Measurements from ENCODE around the gene SP6. TPM values are rescaled to one million over a fixed set of nuclear protein-coding genes. Genes with fewer than 3 reads are reported as not detected.

The SP6 gene
- total and polyA plus RNA-seq, 2 donors = 0.28 to 4.6 TPM

DNA sequence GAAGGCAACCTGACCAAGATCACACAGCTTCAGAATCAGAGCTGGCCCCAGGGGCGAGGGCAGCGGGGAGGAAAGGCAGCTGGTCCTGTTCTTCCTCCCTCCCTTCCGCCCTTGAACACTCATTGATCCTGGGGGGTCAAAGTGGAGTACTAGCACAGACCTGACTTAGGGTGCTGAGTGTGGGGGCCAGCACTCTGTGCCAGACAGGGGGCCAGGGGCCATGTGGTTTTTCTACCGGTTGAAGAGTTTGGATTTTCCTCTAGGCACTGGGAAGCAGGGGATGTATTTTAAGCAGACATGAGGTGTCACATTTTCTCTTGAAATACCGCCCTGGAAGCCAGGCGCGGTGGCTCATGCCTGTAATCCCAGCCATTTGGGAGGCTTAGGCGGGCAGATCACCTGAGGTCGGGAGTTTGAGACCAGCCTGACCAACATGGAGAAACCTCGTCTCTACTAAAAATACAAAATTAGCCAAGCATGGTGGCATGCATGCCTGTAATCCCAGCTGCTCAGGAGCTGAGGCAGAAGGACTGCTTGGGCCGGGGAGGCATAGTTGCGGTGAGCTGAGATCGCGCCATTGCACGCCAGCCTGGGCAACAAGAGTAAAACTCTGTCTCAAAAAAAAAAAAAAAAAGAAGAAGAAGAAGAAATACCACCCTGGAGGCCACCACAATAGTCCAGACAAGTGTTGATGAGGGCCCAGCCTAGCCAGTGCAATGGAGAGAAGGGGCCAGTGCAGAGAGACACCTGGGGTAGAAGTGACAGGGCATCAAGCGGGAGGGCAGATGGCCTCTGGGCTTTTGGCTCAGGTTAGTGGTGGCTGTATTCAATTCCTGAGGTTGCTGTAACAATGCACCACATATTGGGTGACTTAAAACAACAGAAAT, 44.7 kb downstream of the SP6 start:
- Histone ChIP-seq H3K36me3 (ENCODE audit: control insufficient read depth in 2 of 2, insufficient read depth in 2 of 2, low read length in 1 of 2) (peaks cover 33 to 44% of the 10 kb centered on the region in 2 donors), H3K4me3 (ENCODE audit: low read length in 2 of 2) (no peak overlapping the region), H3K27me3 (ENCODE audit: control insufficient read depth in 2 of 2, insufficient read depth in 1 of 2, low read length in 1 of 2) (peaks cover 0 to 8% of the 10 kb centered on the region in 2 donors), H3K9me3 (ENCODE audit: control insufficient read depth in 2 of 2, insufficient read depth in 1 of 2, low read length in 1 of 2) (no peaks in the 10 kb centered on the region), H3K27ac (ENCODE audit: low read depth in 1 of 2, low read length in 1 of 2) (no peak overlapping the region), H3K4me1 (ENCODE audit: control insufficient read depth in 2 of 2, insufficient read depth in 2 of 2, low read length in 2 of 2) (no peaks in the 10 kb centered on the region)
- DNase-seq (ENCODE audit: low read depth in 6 of 9, low spot score in 9 of 9) = no peak
- WGBS = 95% methylated on average over 16 of the region's 16 CpGs

DNA sequence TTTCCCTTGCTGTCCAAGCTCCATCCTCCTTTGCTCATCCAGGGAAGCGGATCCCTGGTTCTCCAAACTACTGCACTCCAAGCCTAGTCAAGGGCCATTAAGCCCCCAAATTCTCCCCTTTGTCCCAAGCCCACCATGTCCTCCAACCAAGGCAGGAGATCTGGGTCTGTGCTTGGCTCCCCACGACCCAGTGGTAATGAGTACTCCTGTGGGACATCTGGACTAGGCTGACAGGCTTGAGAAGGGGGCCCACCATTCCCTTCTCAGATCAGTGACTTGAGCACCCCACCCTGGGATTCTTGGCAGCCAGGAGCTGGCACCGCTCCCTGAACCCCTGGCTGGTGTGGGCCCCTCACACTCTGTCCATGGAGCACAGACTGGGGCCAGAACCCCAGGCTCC, 46.5 kb downstream of the SP6 start:
- 82% methylated on average over 3 of the region's 3 CpGs for WGBS
- Histone ChIP-seq H3K4me1 (ENCODE audit: control insufficient read depth in 2 of 2, insufficient read depth in 2 of 2, low read length in 2 of 2) (no peaks in the 10 kb centered on the region), H3K27ac (ENCODE audit: low read depth in 1 of 2, low read length in 1 of 2) (no peak overlapping the region), H3K4me3 (ENCODE audit: low read length in 2 of 2) (no peak overlapping the region), H3K36me3 (ENCODE audit: control insufficient read depth in 2 of 2, insufficient read depth in 2 of 2, low read length in 1 of 2) (peaks cover 22 to 29% of the 10 kb centered on the region in 2 donors), H3K9me3 (ENCODE audit: control insufficient read depth in 2 of 2, insufficient read depth in 1 of 2, low read length in 1 of 2) (no peaks in the 10 kb centered on the region), H3K27me3 (ENCODE audit: control insufficient read depth in 2 of 2, insufficient read depth in 1 of 2, low read length in 1 of 2) (peaks cover 0 to 13% of the 10 kb centered on the region in 2 donors)
- no peak for DNase-seq (ENCODE audit: low read depth in 6 of 9, low spot score in 9 of 9)

DNA sequence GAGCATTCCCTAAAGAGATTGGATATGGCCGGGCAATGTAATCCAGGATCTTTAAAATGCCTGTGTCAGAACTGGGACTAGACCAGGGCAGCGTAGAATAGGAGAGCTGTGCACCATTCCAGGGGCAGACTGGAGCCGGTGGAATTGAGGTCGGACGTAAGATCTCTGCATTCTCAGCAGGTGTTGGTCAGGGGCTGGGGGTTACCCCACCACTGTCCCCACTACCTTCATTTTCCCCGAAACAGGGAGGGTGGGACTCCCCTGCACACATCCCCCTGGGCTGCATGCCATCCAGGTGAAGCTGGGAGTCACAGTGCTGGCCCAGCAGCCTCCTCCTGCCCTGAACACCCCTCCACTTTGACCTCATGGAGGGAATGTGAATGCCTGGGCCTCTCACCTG, 47.2 kb downstream of the SP6 start:
- Histone ChIP-seq H3K27me3 (ENCODE audit: control insufficient read depth in 2 of 2, insufficient read depth in 1 of 2, low read length in 1 of 2) (peaks cover 0 to 13% of the 10 kb centered on the region in 2 donors), H3K4me1 (ENCODE audit: control insufficient read depth in 2 of 2, insufficient read depth in 2 of 2, low read length in 2 of 2) (no peaks in the 10 kb centered on the region), H3K4me3 (ENCODE audit: low read length in 2 of 2) (no peak overlapping the region), H3K27ac (ENCODE audit: low read depth in 1 of 2, low read length in 1 of 2) (no peak overlapping the region), H3K36me3 (ENCODE audit: control insufficient read depth in 2 of 2, insufficient read depth in 2 of 2, low read length in 1 of 2) (peaks cover 15 to 22% of the 10 kb centered on the region in 2 donors), H3K9me3 (ENCODE audit: control insufficient read depth in 2 of 2, insufficient read depth in 1 of 2, low read length in 1 of 2) (no peaks in the 10 kb centered on the region)
- DNase-seq (ENCODE audit: low read depth in 6 of 9, low spot score in 9 of 9) = no peak
- 86% methylated on average over 6 of the region's 6 CpGs for WGBS

DNA sequence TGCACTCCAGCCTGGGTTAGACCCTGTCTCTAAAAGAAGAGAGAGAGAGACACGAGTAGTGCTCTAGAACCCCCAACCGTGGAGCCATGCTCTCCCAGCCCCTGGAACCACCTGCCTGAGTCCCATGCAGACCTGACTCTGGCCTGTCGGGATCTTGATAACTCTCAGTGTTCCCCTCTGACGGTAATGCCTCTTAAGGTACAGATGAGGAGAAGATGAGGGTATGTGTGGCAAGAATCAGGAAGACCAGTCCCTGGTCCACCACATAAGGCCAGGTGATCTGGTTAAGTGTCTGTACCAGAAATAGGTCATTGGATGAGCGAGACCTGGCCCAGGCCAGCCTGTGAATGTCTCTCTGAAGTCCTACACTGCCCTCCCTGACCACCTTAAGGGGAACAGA, 47.8 kb downstream of the SP6 start:
- WGBS = 73% methylated on average over 5 of the region's 5 CpGs
- no peak overlapping the region for H3K4me3 ChIP-seq (ENCODE audit: low read length in 2 of 2)
- DNase-seq (ENCODE audit: low read depth in 6 of 9, low spot score in 9 of 9) = no peak
- H3K27me3 ChIP-seq (ENCODE audit: control insufficient read depth in 2 of 2, insufficient read depth in 1 of 2, low read length in 1 of 2) = peaks cover 0 to 13% of the 10 kb centered on the region in 2 donors
- H3K36me3 ChIP-seq (ENCODE audit: control insufficient read depth in 2 of 2, insufficient read depth in 2 of 2, low read length in 1 of 2) = peaks cover 10 to 16% of the 10 kb centered on the region in 2 donors
- H3K4me1 ChIP-seq (ENCODE audit: control insufficient read depth in 2 of 2, insufficient read depth in 2 of 2, low read length in 2 of 2) = no peaks in the 10 kb centered on the region
- no peaks in the 10 kb centered on the region for H3K9me3 ChIP-seq (ENCODE audit: control insufficient read depth in 2 of 2, insufficient read depth in 1 of 2, low read length in 1 of 2)
- no peak overlapping the region for H3K27ac ChIP-seq (ENCODE audit: low read depth in 1 of 2, low read length in 1 of 2)

DNA sequence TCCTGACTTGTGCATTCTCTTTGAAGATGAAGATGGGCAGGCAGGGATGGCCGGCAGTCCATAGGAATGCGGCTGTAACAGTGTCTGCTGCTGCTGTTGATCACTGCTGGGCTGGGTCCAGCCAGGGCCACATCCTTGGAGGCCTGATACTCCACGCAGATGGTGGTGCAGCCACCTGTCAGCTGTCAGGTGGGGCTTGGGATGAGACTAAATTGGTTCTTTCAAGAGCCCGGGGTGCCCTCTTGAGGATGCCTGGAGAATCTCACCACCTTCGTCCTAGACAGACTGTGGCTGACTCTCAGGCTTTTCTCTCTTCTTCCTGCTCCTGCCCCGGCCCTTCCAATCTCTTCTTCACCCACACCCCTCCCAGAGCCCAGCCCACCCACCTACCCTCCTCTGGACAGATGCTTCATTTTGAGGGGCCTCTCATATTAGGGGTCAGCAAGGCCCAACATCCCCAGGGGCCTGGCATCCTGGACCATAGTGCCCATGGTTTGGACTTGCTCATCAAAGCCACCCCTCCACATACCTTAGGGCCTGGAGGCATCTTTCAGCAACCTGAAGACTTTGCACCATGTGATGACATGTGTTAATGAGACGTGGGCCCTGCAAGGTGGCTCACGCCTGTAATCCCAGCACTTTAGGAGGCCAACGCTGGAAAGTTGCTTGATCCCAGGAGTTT, 48.5 kb downstream of the SP6 start:
- Histone ChIP-seq H3K4me3 (ENCODE audit: low read length in 2 of 2) (no peak overlapping the region), H3K9me3 (ENCODE audit: control insufficient read depth in 2 of 2, insufficient read depth in 1 of 2, low read length in 1 of 2) (no peaks in the 10 kb centered on the region), H3K27me3 (ENCODE audit: control insufficient read depth in 2 of 2, insufficient read depth in 1 of 2, low read length in 1 of 2) (peaks cover 0 to 13% of the 10 kb centered on the region in 2 donors), H3K27ac (ENCODE audit: low read depth in 1 of 2, low read length in 1 of 2) (no peak overlapping the region), H3K4me1 (ENCODE audit: control insufficient read depth in 2 of 2, insufficient read depth in 2 of 2, low read length in 2 of 2) (no peaks in the 10 kb centered on the region), H3K36me3 (ENCODE audit: control insufficient read depth in 2 of 2, insufficient read depth in 2 of 2, low read length in 1 of 2) (peaks cover 3 to 10% of the 10 kb centered on the region in 2 donors)
- peak in 7 of 9 donors; percentile 15 to 70 (median 40) for DNase-seq (ENCODE audit: low read depth in 6 of 9, low spot score in 9 of 9)
- 39% methylated on average over 9 of the region's 9 CpGs for WGBS

DNA sequence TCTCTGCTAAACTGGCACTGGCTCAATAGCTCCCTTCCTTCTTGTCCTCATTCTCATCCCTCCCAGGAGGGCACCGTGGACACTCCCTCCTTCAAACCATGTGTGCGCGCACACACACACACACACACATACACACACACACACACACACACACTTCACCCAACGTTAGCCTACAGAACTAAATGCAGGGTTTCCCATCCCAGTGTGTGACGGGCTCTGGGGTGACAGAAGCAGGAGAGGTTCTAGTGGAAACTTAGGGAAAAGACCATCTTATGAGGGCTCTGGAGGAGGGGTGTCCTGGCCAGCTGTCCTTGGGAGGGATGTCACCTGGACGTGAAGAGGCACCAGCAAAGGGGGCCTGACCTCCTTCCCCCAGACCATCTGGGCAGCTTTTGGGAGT, 49.1 kb downstream of the SP6 start:
- Histone ChIP-seq H3K36me3 (ENCODE audit: control insufficient read depth in 2 of 2, insufficient read depth in 2 of 2, low read length in 1 of 2) (peaks cover 0 to 4% of the 10 kb centered on the region in 2 donors), H3K4me3 (ENCODE audit: low read length in 2 of 2) (no peak overlapping the region), H3K27ac (ENCODE audit: low read depth in 1 of 2, low read length in 1 of 2) (no peak overlapping the region), H3K4me1 (ENCODE audit: control insufficient read depth in 2 of 2, insufficient read depth in 2 of 2, low read length in 2 of 2) (no peaks in the 10 kb centered on the region), H3K27me3 (ENCODE audit: control insufficient read depth in 2 of 2, insufficient read depth in 1 of 2, low read length in 1 of 2) (peaks cover 0 to 13% of the 10 kb centered on the region in 2 donors), H3K9me3 (ENCODE audit: control insufficient read depth in 2 of 2, insufficient read depth in 1 of 2, low read length in 1 of 2) (no peaks in the 10 kb centered on the region)
- WGBS = 67% methylated on average over 6 of the region's 6 CpGs
- DNase-seq (ENCODE audit: low read depth in 6 of 9, low spot score in 9 of 9) = no peak

DNA sequence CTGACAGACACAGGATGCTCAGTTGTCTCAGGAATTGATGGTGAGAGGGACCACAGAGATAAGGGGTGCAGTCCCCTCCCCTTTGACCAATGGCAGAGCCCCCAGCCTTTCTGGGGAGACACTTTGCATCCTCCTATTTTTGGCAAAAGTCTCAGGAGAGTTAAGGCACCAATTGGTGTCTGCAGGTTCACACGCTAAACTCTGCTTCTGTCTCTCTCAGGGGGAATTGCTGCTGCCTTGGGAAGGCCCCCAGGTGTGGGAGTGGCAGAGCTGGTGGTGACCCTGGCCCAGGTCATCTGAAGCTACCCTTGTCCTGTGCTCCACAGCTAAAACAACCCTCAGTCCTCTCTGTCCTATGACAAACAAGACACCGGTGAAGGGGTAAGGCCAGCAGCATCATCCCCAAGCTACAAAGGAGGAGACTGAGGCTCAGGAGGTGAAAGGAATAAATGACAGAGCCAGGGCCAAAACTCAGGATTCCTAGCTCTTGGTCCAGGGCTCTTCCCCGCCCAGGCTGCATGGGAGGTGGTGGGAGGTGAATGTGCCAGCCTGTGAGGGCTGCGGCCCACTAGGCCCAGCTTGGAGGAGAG, 49.7 kb downstream of the SP6 start:
- no peak for DNase-seq (ENCODE audit: low read depth in 6 of 9, low spot score in 9 of 9)
- H3K36me3 ChIP-seq (ENCODE audit: control insufficient read depth in 2 of 2, insufficient read depth in 2 of 2, low read length in 1 of 2) = no peaks in the 10 kb centered on the region
- H3K9me3 ChIP-seq (ENCODE audit: control insufficient read depth in 2 of 2, insufficient read depth in 1 of 2, low read length in 1 of 2) = no peaks in the 10 kb centered on the region
- H3K27ac ChIP-seq (ENCODE audit: low read depth in 1 of 2, low read length in 1 of 2) = no peak overlapping the region
- no peaks in the 10 kb centered on the region for H3K4me1 ChIP-seq (ENCODE audit: control insufficient read depth in 2 of 2, insufficient read depth in 2 of 2, low read length in 2 of 2)
- no peak overlapping the region for H3K4me3 ChIP-seq (ENCODE audit: low read length in 2 of 2)
- WGBS = 94% methylated on average over 4 of the region's 4 CpGs
- peaks cover 0 to 13% of the 10 kb centered on the region in 2 donors for H3K27me3 ChIP-seq (ENCODE audit: control insufficient read depth in 2 of 2, insufficient read depth in 1 of 2, low read length in 1 of 2)

DNA sequence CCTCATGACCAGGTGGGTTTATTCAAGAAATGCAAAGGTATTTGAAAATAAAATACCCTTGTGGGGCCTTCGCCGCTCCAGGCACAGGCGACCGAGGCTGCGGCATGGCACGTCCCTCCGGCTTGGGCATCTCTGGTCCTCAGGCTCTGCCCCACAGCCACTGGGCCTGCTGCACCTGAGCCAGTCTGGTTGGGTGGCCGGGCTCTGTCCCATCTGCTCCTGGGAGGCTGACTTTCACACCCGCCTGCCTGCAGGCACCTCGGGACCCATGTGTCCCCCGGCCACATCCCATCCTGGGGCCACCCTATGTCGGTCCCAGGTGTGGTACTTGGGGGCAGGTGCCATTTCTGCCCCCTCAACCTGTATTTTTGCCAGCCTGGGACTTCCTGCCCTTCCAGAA, 50.3 kb downstream of the SP6 start:
- Histone ChIP-seq H3K9me3 (ENCODE audit: control insufficient read depth in 2 of 2, insufficient read depth in 1 of 2, low read length in 1 of 2) (no peaks in the 10 kb centered on the region), H3K36me3 (ENCODE audit: control insufficient read depth in 2 of 2, insufficient read depth in 2 of 2, low read length in 1 of 2) (no peaks in the 10 kb centered on the region), H3K27ac (ENCODE audit: low read depth in 1 of 2, low read length in 1 of 2) (no peak overlapping the region), H3K4me3 (ENCODE audit: low read length in 2 of 2) (no peak overlapping the region), H3K4me1 (ENCODE audit: control insufficient read depth in 2 of 2, insufficient read depth in 2 of 2, low read length in 2 of 2) (no peaks in the 10 kb centered on the region), H3K27me3 (ENCODE audit: control insufficient read depth in 2 of 2, insufficient read depth in 1 of 2, low read length in 1 of 2) (peaks cover 0 to 13% of the 10 kb centered on the region in 2 donors)
- WGBS = 91% methylated on average over 12 of the region's 12 CpGs
- DNase-seq (ENCODE audit: low read depth in 6 of 9, low spot score in 9 of 9) = no peak

DNA sequence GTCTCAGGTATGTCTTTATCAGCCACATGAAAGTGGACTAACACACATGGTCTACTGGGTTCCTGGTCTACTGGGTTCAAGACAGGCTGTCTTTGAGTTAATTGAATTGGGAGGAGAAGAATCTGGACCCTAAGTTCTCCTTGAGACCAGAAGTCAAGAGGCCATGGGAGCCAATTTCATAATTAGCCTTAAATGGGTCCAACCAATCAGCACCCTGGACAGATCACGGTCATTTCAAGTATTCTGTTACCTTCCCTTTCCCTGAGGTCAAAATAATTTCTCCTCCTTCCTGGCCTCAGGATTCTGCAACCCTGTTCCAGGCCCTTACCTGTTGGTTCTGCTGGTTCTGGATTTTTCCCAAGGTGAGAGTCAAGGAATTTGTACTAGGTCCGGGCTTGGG, 53.2 kb downstream of the SP6 start:
- Histone ChIP-seq H3K4me3 (ENCODE audit: low read length in 2 of 2) (no peak overlapping the region), H3K27ac (ENCODE audit: low read depth in 1 of 2, low read length in 1 of 2) (no peak overlapping the region), H3K4me1 (ENCODE audit: control insufficient read depth in 2 of 2, insufficient read depth in 2 of 2, low read length in 2 of 2) (no peaks in the 10 kb centered on the region), H3K36me3 (ENCODE audit: control insufficient read depth in 2 of 2, insufficient read depth in 2 of 2, low read length in 1 of 2) (no peaks in the 10 kb centered on the region), H3K27me3 (ENCODE audit: control insufficient read depth in 2 of 2, insufficient read depth in 1 of 2, low read length in 1 of 2) (peaks cover 0 to 25% of the 10 kb centered on the region in 2 donors), H3K9me3 (ENCODE audit: control insufficient read depth in 2 of 2, insufficient read depth in 1 of 2, low read length in 1 of 2) (no peaks in the 10 kb centered on the region)
- WGBS = 68% methylated on average over 2 of the region's 2 CpGs
- no peak for DNase-seq (ENCODE audit: low read depth in 6 of 9, low spot score in 9 of 9)
